Mammary epithelial cell (primary cell): ENCODE measurements around the gene LYST.

Source experiments
- CTCF ChIP-seq, 2 donors: IDR thresholded peaks in 1 of 2; conservative IDR thresholded peaks in 1 of 2; 2 replicates each; pipeline ENCODE4 v1.5.1; 2011 to 2012; ENCODE audit warnings: inconsistent platforms in 2 of 2, low read length in 2 of 2, mild to moderate bottlenecking in 2 of 2, control low read depth in 1 of 2, low read depth in 1 of 2; ENCODE audit not compliant: insufficient read depth in 1 of 2; ENCODE audit errors: extremely low read depth in 1 of 2
- EZH2 ChIP-seq: IDR thresholded peaks from 2 replicates; pipeline ENCODE4 v1.6.1; 2012; ENCODE audit warnings: low read length, inconsistent platforms, borderline replicate concordance

- TF ChIP-seq CTCF (conservative IDR thresholded peaks at IDR 0.05 in 1 of 2, IDR thresholded peaks at IDR 0.05 in 1 of 2; ENCODE audit: extremely low read depth in 1 of 2, insufficient read depth in 1 of 2, low read depth in 1 of 2, low read length in 2 of 2) (no peak), EZH2 (no peak)
These were observed 1.0 kb downstream of the LYST start for GRCh38 chr1:235865565-235866204.
